ENCODE measurements around the gene TRIM2. TPM values are rescaled to one million over a fixed set of nuclear protein-coding genes. Genes with fewer than 3 reads are reported as not detected.
A peak's percentile ranks its signal among the peaks of the same experiment; 100 is the strongest.

The TRIM2 gene
- total and polyA plus RNA-seq, 12 donors: 6.2 to 130 (median 47.8) TPM

DNA sequence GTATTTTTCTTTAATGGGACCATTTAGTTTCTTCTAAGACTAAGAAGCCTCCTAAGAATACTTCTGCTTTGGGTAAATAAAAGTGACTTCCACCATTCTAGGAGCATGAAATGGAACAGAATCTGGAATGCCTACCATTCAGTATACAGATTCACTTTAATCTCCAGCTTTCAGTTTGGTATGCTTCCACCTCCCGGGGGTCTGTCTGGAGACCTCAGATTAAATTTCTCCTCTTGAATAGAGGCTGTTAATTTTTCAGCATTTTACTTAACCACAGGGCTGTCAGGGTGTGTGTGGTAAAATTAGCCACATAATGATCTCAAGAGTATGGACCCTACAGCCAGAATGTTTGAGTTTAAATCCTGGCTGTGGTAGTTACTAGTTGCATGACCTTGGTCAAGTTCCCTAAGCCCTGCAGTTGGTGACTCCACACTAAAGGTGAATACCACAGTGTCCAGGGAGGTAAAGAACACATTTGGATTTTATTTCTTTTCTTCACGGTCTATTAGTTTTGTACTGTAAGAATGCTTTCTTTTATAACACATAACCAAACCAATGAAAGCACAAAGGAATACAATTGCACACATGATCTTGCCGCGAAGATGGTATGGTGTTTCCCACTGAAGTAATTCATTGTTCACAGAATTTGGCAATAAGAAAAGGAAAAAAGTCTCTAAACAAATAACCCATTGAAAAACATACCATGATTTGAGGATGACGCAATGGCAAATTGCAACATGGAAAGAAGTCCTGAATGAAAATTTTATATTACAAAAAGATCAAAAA, 37.3 kb upstream of the TRIM2 start:
- H3K9me3 ChIP-seq (replicated peaks in 1 of 3): no peaks in the 10 kb centered on the region
- WGBS, 4 donors: 63 to 73% (median 69%) methylated on average over 5 of the region's 5 CpGs
- H3K27me3 ChIP-seq: peaks cover 3% of the 10 kb centered on the region
- no peaks in the 10 kb centered on the region for H3K36me3 ChIP-seq (replicated peaks in 1 of 2)
- H3K27ac ChIP-seq: no peak overlapping the region
- H3K4me1 ChIP-seq (replicated peaks in 1 of 2): no peaks in the 10 kb centered on the region
- H3K4me3 ChIP-seq: no peak overlapping the region
- intact Hi-C loops (cut with DNase I): no loop called here
- DNase-seq: no peak
- TF ChIP-seq, protein P1, sequence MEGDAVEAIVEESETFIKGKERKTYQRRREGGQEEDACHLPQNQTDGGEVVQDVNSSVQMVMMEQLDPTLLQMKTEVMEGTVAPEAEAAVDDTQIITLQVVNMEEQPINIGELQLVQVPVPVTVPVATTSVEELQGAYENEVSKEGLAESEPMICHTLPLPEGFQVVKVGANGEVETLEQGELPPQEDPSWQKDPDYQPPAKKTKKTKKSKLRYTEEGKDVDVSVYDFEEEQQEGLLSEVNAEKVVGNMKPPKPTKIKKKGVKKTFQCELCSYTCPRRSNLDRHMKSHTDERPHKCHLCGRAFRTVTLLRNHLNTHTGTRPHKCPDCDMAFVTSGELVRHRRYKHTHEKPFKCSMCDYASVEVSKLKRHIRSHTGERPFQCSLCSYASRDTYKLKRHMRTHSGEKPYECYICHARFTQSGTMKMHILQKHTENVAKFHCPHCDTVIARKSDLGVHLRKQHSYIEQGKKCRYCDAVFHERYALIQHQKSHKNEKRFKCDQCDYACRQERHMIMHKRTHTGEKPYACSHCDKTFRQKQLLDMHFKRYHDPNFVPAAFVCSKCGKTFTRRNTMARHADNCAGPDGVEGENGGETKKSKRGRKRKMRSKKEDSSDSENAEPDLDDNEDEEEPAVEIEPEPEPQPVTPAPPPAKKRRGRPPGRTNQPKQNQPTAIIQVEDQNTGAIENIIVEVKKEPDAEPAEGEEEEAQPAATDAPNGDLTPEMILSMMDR (IDR thresholded peaks at IDR 0.05): no peak
- no peak for TF ChIP-seq POLR2A (IDR thresholded peaks at IDR 0.05)

GRCh38 chr4:153169776-153170175, 34.5 kb upstream of the TRIM2 start:
- intact Hi-C loops (cut with DNase I): no loop called here
- Histone ChIP-seq H3K4me3 (no peak overlapping the region), H3K9me3 (replicated peaks in 1 of 3) (no peaks in the 10 kb centered on the region), H3K27me3 (peaks cover 3% of the 10 kb centered on the region), H3K27ac (no peak overlapping the region), H3K36me3 (replicated peaks in 1 of 2) (no peaks in the 10 kb centered on the region), H3K4me1 (replicated peaks in 1 of 2) (no peaks in the 10 kb centered on the region)
- TF ChIP-seq POLR2A (IDR thresholded peaks at IDR 0.05): no peak
- TF ChIP-seq, protein P1 (IDR thresholded peaks at IDR 0.05): no peak
- no peak for DNase-seq
- WGBS, 4 donors: 65 to 82% (median 74%) methylated on average over 8 of the region's 8 CpGs

DNA sequence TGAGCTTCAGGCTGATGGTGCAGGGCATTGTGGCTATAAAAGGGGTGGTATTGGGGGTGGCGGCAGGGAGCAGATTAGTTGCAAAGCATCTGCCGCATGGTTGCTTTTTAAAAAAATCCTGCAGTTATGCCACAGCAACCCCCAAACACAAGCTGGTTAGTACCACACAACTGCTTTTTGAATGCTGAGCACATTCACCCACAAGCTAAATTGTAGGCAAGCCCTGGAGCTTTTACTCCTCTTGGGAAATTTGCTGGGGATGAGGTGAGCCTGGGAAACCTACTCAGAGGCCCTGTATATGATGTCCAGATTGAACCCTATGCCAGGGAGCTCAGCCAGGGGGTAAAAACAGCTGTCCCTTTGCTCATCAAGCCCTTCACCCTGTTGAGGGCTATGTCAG, 33.8 kb upstream of the TRIM2 start:
- Histone ChIP-seq H3K9me3 (replicated peaks in 1 of 3) (no peaks in the 10 kb centered on the region), H3K36me3 (replicated peaks in 1 of 2) (no peaks in the 10 kb centered on the region), H3K27ac (no peak overlapping the region), H3K4me1 (replicated peaks in 1 of 2) (no peaks in the 10 kb centered on the region), H3K27me3 (peaks cover 3% of the 10 kb centered on the region), H3K4me3 (no peak overlapping the region)
- DNase-seq: no peak
- TF ChIP-seq, protein P1 (IDR thresholded peaks at IDR 0.05): no peak
- 91 to 100% (median 96%) methylated on average over 2 of the region's 2 CpGs for WGBS, 4 donors
- intact Hi-C loops (cut with DNase I): no loop called here

DNA sequence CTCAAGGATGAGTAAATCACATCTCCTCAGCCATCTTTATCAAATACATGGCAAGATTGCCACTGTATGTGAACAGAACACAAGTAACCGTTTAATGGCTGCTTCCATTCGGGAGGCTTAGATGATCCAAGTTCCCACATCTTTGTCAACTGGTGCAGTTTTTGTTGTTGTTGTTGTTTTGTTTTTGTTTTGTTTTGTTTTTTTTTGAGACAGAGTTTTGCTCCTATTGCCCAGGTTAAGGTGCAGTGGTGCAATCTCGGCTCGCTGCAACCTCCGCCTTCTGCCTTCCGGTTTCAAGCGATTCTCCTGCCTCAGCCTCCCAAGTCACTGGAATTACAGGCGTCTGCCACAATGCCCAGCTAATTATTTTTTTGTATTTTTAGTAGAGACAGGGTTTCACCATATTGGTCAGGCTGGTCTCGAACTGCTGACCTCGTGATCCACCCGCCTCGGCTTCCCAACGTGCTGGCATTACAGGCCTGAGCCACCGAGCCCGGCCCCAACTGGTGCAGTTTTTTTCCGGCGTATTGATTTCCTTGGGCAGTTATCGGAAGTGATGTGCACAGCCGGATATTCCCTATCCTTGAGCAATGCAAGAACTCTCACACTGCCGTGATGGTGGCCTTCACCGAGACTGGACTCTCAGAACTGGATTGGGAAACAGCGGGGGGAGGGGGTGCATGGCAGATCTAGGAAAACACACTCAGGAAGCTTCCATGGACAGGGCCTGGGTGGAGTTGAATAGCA, 29.2 kb upstream of the TRIM2 start:
- H3K36me3 ChIP-seq (replicated peaks in 1 of 2): no peaks in the 10 kb centered on the region
- DNase-seq: peak in 6 of 7 donors; percentile 56 to 85 (median 75)
- no peak overlapping the region for H3K27ac ChIP-seq
- intact Hi-C loops (cut with DNase I): no loop called here
- H3K4me3 ChIP-seq: no peak overlapping the region
- no peaks in the 10 kb centered on the region for H3K27me3 ChIP-seq
- H3K4me1 ChIP-seq (replicated peaks in 1 of 2): no peaks in the 10 kb centered on the region
- 65 to 74% (median 69%) methylated on average over 16 to 22 of the region's 22 CpGs for WGBS, 4 donors
- H3K9me3 ChIP-seq (replicated peaks in 1 of 3): no peaks in the 10 kb centered on the region
- TF ChIP-seq, protein P1 (IDR thresholded peaks at IDR 0.05): no peak

Data from adrenal gland (tissue), 12 donors.